RWPE1 (cell line): Measurements from ENCODE around the gene GPC6.

ENCODE experiments used
- CTCF ChIA-PET: fragments of 350-600 bp; sonication (Branson Sonifier 250); formaldehyde crosslinking; extraction: SDS; loops from one replicate; lab custom pipeline; 2021; lab: Yijun Ruan, JAX
- POLR2A ChIA-PET: fragments of 400-600 bp; formaldehyde crosslinking; extraction: SDS; loops from one replicate; lab custom pipeline; 2020; ENCODE audit warnings: antibody characterized with exemption; ENCODE audit not compliant: low non-redundant PET; lab: Yijun Ruan, JAX
- DNase-seq: peaks from one replicate; pipeline ENCODE4 v3.0.0; 2012; ENCODE audit warnings: low spot score
- H3K27ac ChIP-seq: fragments of 450-650 bp; 2 replicates; pipeline ENCODE4 v1.5.1; 2017
- TF ChIP-seq, protein P1 (sequence below): fragments of 450-650 bp; conservative IDR thresholded peaks from 2 replicates; pipeline ENCODE4 v1.5.1; 2017; ENCODE audit warnings: low read depth, mild to moderate bottlenecking

The GPC6 gene

DNA sequence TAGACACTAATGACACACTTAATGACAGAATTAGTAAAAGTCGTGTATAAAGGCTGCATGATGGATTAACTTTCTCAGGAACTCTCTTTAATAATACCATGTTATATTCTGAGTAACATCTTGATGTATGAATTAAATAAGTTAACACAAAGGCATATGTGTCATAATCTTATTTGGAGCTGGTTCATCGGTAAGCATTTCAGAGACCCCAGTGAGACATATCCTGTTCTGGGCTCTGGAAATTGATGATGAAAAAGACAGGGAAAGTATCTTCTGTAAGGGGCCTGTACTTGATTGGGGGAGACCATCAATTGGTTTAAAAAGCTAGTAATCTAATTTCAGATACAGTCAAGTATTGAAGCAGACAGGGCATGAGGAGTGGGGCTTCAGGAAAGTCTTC is 547.9 kb downstream of the GPC6 start:
- CTCF ChIA-PET, result interaction anchor here (0.6 to 0.7 kb wide), 2 partner anchors 43 to 1453 kb away, joined by 3 read pairs; no protein-coding TSS in a partner anchor
- no peak for DNase-seq
- no peak overlapping the region for H3K27ac ChIP-seq
- POLR2A ChIA-PET, result no interaction called here
- TF ChIP-seq, protein P1, sequence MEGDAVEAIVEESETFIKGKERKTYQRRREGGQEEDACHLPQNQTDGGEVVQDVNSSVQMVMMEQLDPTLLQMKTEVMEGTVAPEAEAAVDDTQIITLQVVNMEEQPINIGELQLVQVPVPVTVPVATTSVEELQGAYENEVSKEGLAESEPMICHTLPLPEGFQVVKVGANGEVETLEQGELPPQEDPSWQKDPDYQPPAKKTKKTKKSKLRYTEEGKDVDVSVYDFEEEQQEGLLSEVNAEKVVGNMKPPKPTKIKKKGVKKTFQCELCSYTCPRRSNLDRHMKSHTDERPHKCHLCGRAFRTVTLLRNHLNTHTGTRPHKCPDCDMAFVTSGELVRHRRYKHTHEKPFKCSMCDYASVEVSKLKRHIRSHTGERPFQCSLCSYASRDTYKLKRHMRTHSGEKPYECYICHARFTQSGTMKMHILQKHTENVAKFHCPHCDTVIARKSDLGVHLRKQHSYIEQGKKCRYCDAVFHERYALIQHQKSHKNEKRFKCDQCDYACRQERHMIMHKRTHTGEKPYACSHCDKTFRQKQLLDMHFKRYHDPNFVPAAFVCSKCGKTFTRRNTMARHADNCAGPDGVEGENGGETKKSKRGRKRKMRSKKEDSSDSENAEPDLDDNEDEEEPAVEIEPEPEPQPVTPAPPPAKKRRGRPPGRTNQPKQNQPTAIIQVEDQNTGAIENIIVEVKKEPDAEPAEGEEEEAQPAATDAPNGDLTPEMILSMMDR, result no peak

DNA sequence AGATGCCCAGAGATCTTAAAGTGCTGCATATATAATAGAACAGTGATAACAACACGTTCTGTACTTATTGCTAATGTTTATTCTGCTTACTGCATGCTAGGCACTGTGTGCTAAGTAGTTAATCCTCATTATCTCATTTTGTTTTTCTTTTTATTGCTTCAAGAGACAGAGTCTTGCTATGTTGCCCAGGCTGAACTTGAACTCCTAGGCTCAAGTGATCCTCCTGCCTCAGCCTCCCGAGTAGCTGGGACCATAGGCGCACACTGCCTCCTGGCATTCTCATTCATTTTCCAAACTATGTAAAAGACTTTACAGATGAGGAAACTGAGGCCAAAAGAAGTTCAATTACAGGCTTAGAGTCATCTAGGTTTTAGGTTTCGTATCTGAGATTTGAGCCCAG is 548.4 kb downstream of the GPC6 start:
- POLR2A ChIA-PET, result no interaction called here
- TF ChIP-seq, protein P1, result no peak
- no peak for DNase-seq
- no peak overlapping the region for H3K27ac ChIP-seq
- CTCF ChIA-PET, result interaction anchor here (0.7 kb wide), 1 partner anchor 1453 kb away, joined by 3 read pairs; no protein-coding TSS in a partner anchor

DNA sequence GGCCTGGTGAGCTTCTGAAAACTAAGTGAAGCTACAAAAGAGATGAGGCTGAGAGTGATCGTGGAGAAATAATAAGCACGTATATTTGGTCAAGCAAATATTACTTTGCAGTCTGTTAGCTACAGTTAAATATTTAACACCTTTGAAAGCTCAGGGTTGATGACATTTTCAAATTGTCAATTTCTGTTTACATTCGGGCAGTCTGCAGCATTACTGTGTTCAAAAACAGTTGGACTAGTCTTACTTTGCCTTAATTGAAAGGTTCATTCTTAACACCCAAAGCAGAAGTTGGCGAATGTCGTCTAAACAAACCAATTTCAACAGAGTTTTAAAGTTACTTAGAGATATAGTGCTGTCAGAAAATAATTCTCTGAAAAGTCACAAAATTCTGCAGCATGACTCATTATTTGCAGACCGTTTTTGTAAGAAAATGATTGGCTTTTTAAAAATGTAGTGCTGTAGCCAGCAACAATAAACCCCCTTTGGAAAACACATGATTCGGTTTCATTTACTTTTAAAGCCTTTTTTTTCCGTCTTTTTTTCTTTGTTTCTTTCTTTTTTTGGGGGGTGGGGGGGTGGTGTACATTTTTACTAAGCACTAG is 549.0 kb downstream of the GPC6 start:
- POLR2A ChIA-PET, result no interaction called here
- TF ChIP-seq, protein P1, result no peak
- no peak overlapping the region for H3K27ac ChIP-seq
- DNase-seq, result no peak
- CTCF ChIA-PET, result no interaction called here

DNA sequence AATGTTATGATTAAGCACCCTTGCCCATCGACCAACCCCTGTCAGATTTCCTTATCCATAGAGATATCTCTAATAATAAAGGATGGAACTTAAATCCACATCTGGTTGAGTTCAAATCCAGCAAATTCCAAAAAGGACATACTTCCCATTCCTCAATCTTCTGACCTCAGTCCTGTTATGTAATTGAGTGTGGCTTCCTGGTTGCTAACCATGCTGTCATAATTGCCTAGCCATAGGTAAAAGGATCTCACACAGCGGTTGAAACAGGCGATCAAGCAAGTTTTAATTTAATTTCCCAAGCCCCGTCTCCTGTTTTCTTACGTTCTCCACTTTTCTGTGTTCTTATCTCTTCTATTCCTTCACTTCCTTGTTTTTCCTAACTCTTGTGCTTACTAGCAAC is 550.3 kb downstream of the GPC6 start:
- TF ChIP-seq, protein P1, result no peak
- no peak for DNase-seq
- POLR2A ChIA-PET, result no interaction called here
- H3K27ac ChIP-seq, result no peak overlapping the region
- CTCF ChIA-PET, result no interaction called here

DNA sequence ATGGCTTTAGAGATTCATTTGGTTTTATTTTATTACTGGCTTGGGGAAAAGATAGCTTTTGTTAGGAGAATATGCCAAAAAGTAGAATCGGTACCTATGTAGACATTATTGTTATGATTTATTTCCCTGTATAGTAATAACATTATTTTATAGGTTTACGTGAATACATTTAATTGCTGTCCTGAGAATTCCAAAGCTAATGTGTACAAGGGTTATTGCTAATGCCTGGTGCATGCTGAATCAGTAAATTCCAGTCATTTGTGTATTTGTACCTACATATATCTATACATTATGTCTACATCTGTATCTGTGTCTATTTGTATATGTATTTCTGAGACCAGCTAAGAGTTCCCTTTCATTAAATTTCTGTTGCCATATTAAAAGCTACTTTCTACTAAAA is 550.9 kb downstream of the GPC6 start:
- TF ChIP-seq, protein P1, result no peak
- no peak for DNase-seq
- no peak overlapping the region for H3K27ac ChIP-seq
- ChIA-PET POLR2A (no interaction called here), CTCF (no interaction called here)

DNA sequence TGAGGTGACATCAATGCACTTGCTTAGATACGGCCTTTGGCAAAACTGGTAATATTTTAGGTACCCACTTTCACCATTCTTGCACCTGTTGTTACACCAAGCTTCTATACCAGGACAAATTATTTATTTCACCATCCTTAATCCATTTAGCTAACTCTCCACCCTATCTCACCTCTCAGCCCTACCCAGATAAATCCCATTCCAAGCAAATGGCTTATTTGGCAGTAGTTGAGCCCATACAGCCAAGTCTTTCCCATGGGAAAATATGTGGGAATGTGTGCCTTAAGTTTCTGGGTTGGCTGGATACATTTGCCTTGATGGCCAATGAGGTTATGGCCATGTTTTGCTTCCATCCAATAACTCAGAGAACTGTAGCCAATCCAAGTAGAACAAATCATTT is 551.9 kb downstream of the GPC6 start:
- CTCF ChIA-PET, result no interaction called here
- no peak overlapping the region for H3K27ac ChIP-seq
- TF ChIP-seq, protein P1, result no peak
- POLR2A ChIA-PET, result no interaction called here
- no peak for DNase-seq
